GM21529 (cell line): ENCODE measurements around the gene WDR64.
"Not testable (repeated sequence)": the region's sequence is repeated elsewhere in the genome, so short reads cannot be mapped to it uniquely, and the experiment has no call there.

ENCODE experiments used
- ATAC-seq: cut with Tn5 transposase; IDR thresholded peaks from one replicate; pipeline ENCODE4 v1.9.1; 2021; ENCODE audit not compliant: unreplicated experiment

WDR64 gene

GRCh38 chr1:241782396-241782795 lies 130.3 kb downstream of the WDR64 start:
- no peak for ATAC-seq

GRCh38 chr1:241787691-241788090 lies 135.6 kb downstream of the WDR64 start:
- ATAC-seq, result no peak

- no peak for ATAC-seq
Observed at GRCh38 chr1:241789061-241789460, 137.0 kb downstream of the WDR64 start.

- ATAC-seq, result no peak
Observed at GRCh38 chr1:241799416-241799815, 147.3 kb downstream of the WDR64 start.

- no peak for ATAC-seq
Observed at GRCh38 chr1:241800640-241801039, 148.6 kb downstream of the WDR64 start.

GRCh38 chr1:241802863-241803262 lies 150.8 kb downstream of the WDR64 start:
- no peak for ATAC-seq

- not testable (repeated sequence) for ATAC-seq
Observed at GRCh38 chr1:241804706-241805105, 152.6 kb downstream of the WDR64 start.

GRCh38 chr1:241808265-241808664 lies 156.2 kb downstream of the WDR64 start:
- no peak for ATAC-seq

GRCh38 chr1:241810769-241811405 lies 158.8 kb downstream of the WDR64 start:
- no peak for ATAC-seq

- no peak for ATAC-seq
Observed at GRCh38 chr1:241813768-241814320, 161.8 kb downstream of the WDR64 start.

GRCh38 chr1:241816008-241816407 lies 163.9 kb downstream of the WDR64 start:
- ATAC-seq, result no peak

- ATAC-seq, result no peak
Observed at GRCh38 chr1:241817331-241817792, 165.3 kb downstream of the WDR64 start.

- ATAC-seq, result no peak
Observed at GRCh38 chr1:241817956-241818612, 166.0 kb downstream of the WDR64 start.

- ATAC-seq, result no peak
Observed at GRCh38 chr1:241819340-241819866, 167.3 kb downstream of the WDR64 start.

- no peak for ATAC-seq
Observed at GRCh38 chr1:241821363-241821762, 169.3 kb downstream of the WDR64 start.

GRCh38 chr1:241822846-241823245 lies 170.8 kb downstream of the WDR64 start:
- no peak for ATAC-seq

GRCh38 chr1:241823925-241824324 lies 171.8 kb downstream of the WDR64 start:
- no peak for ATAC-seq

- no peak for ATAC-seq
Observed at GRCh38 chr1:241825581-241825980, 173.5 kb downstream of the WDR64 start.

GRCh38 chr1:241826613-241827012 lies 174.5 kb downstream of the WDR64 start:
- ATAC-seq, result not testable (repeated sequence)

- no peak for ATAC-seq
Observed at GRCh38 chr1:241827264-241827663, 175.2 kb downstream of the WDR64 start.

- ATAC-seq, result no peak
Observed at GRCh38 chr1:241828463-241829021, 176.5 kb downstream of the WDR64 start.

- ATAC-seq, result no peak
Observed at GRCh38 chr1:241829468-241829867, 177.4 kb downstream of the WDR64 start.
